H1 (cell line): ENCODE data around the gene ZXDB. TPM values are rescaled to one million over a fixed set of nuclear protein-coding genes. Genes with fewer than 3 reads are reported as not detected.

Experiments
- CHD7 ChIP-seq: fragments of 300-600 bp; sonication (generic); IDR thresholded peaks from 2 replicates; pipeline ENCODE4 v1.7.1; 2012; ENCODE audit warnings: low read length, moderate library complexity, mild to moderate bottlenecking, inconsistent platforms; ENCODE audit not compliant: insufficient replicate concordance
- polyA plus RNA-seq, 7 experiments: library from polyadenylated mRNA; depleted of rRNA in 3 of 7; stranded (reverse) in 5 of 7; unstranded in 2 of 7; fragments of >200 nt in 5 of 7; fragments of 200-250 nt in 2 of 7; gene quantifications; 1 replicate in 5 of 7; 2 replicates in 1 of 7; 4 replicates in 1 of 7; pipeline versions ENCODE4 v1.2.1 to v1.2.3, GENCODE V29; 2011 to 2013; ENCODE audit warnings: missing spikeins in 2 of 7, mixed read lengths in 2 of 7
- total RNA-seq: library from RNA; stranded (reverse); fragmentation: NEBNext Ultra II Directional; extraction: Animal tissue kit (Norgen Biotek cat#: 25700); gene quantifications from 2 replicates; pipeline ENCODE4 v1.2.1, GENCODE V29; 2021

Gene ZXDB
- total and polyA plus RNA-seq, 2 of the 8 experiments (the other 6 are each of a cell fraction or from before 2014, with no cell fraction given) = 4.0 to 6.7 TPM

GRCh38 chrX:57586360-57586759, 5.5 kb upstream of the ZXDB start (continued):
- TF ChIP-seq CHD7 = no peak
